Endothelial cell of umbilical vein (primary cell): ENCODE data around the gene PCP2. TPM values are rescaled to one million over a fixed set of nuclear protein-coding genes. Genes with fewer than 3 reads are reported as not detected.

Experiments
- BruUV-seq: library from RNA; stranded (reverse); fragments of 400-500 nt; replicated peaks from 2 replicates; lab custom pipeline; 2021; lab: Mats Ljungman, UMichigan
- CTCF ChIA-PET: fragments of 300-600, 350-600 bp; sonication (Branson Sonifier 250); formaldehyde crosslinking; loops from one replicate; lab custom pipeline; 2021; ENCODE audit warnings: antibody characterized with exemption, inconsistent platforms; lab: Charles Lee
- POLR2A ChIA-PET: fragments of 300-600, 350-600 bp; sonication (Branson Sonifier 250); formaldehyde crosslinking; loops from one replicate; lab custom pipeline; 2021; ENCODE audit warnings: antibody characterized with exemption, inconsistent platforms; lab: Charles Lee
- DNase-seq: peaks from one replicate; pipeline ENCODE4 v3.0.0-alpha.2; 2011; ENCODE audit warnings: low read depth, low spot score
- FAIRE-seq: peaks from 2 replicates; lab custom pipeline; 2011; peaks lifted over from hg19 to GRCh38; lab: Jason Lieb, UNC
- H2AFZ ChIP-seq: 2 replicates; pipeline ENCODE4 v1.6.0; 2012; ENCODE audit warnings: low read depth, low read length, control low read depth, inconsistent platforms
- H3K27ac ChIP-seq: 2 replicates; pipeline ENCODE4 v1.5.1; 2011; ENCODE audit warnings: low read depth, mild to moderate bottlenecking, control low read depth, low read length, moderate library complexity; ENCODE audit not compliant: insufficient read depth
- H3K27me3 ChIP-seq, 2 experiments: 2 replicates each; pipeline versions ENCODE4 v1.6.0 to v1.6.1; 2011; ENCODE audit warnings: low read length in 2 of 2, mixed read lengths in 1 of 2; ENCODE audit not compliant: control insufficient read depth in 2 of 2, insufficient read depth in 2 of 2
- H3K36me3 ChIP-seq, 2 experiments: 2 replicates in 1 of 2; 3 replicates in 1 of 2; pipeline ENCODE4 v1.5.1; 2011; ENCODE audit warnings: low read length in 2 of 2, mild to moderate bottlenecking in 1 of 2, moderate library complexity in 1 of 2; ENCODE audit not compliant: control insufficient read depth in 2 of 2, insufficient read depth in 2 of 2; ENCODE audit errors: extremely low read depth in 1 of 2
- H3K4me1 ChIP-seq: 3 replicates; pipeline ENCODE4 v1.5.1; 2011; ENCODE audit warnings: mild to moderate bottlenecking, low read length; ENCODE audit not compliant: control insufficient read depth, insufficient read depth; ENCODE audit errors: extremely low read depth
- H3K4me2 ChIP-seq: 2 replicates; pipeline ENCODE4 v1.6.1; 2011; ENCODE audit warnings: low read length, control low read depth, mixed read lengths; ENCODE audit not compliant: insufficient read depth
- H3K4me3 ChIP-seq, 3 experiments: fragments of 200-600 bp in 1 of 3; sonication (generic), shearing (Covaris generic) in 1 of 3; replicated peaks in 1 of 3; 2 replicates each; pipeline ENCODE4 v1.5.1; 2011 to 2016; ENCODE audit warnings: control low read depth in 3 of 3, low read length in 3 of 3, mild to moderate bottlenecking in 2 of 3, inconsistent platforms in 1 of 3, low read depth in 1 of 3, moderate library complexity in 1 of 3; ENCODE audit not compliant: insufficient read depth in 1 of 3
- H3K79me2 ChIP-seq: 2 replicates; pipeline ENCODE4 v1.6.0; 2012; ENCODE audit warnings: low read length, inconsistent platforms; ENCODE audit not compliant: control insufficient read depth, insufficient read depth
- H3K9ac ChIP-seq: replicated peaks from 2 replicates; pipeline ENCODE3; 2011; ENCODE audit warnings: low read length, control low read depth; ENCODE audit not compliant: insufficient read depth; ENCODE audit errors: extremely low read depth
- H3K9me1 ChIP-seq: replicated peaks from 3 replicates; pipeline ENCODE4 v1.6.0; 2011; ENCODE audit warnings: mild to moderate bottlenecking, low read length; ENCODE audit not compliant: control insufficient read depth, insufficient read depth; ENCODE audit errors: extremely low read depth
- H3K9me3 ChIP-seq: replicated peaks from 2 replicates; pipeline ENCODE4 v1.5.1; 2012; ENCODE audit warnings: low read length, inconsistent platforms; ENCODE audit not compliant: control insufficient read depth, insufficient read depth
- H4K20me1 ChIP-seq: replicated peaks from 2 replicates; pipeline ENCODE3; 2011; ENCODE audit warnings: mild to moderate bottlenecking, low read length; ENCODE audit not compliant: control insufficient read depth, insufficient read depth; ENCODE audit errors: extremely low read depth
- EZH2 ChIP-seq: IDR thresholded peaks from 2 replicates; pipeline ENCODE4 v1.6.1; 2012; ENCODE audit warnings: borderline replicate concordance, low read depth, mild to moderate bottlenecking, moderate library complexity, low read length, inconsistent platforms; ENCODE audit not compliant: severe bottlenecking
- GATA2 ChIP-seq: IDR thresholded peaks from 2 replicates; pipeline ENCODE4 v1.7.0; 2011; ENCODE audit warnings: low read depth, mild to moderate bottlenecking, moderate library complexity, mixed read lengths, low read length; ENCODE audit not compliant: insufficient read length, insufficient read depth
- MYC ChIP-seq: IDR thresholded peaks from one replicate; pipeline ENCODE4 v1.6.1; 2011; ENCODE audit warnings: mild to moderate bottlenecking, low read depth, low read length
- POLR2AphosphoS5 ChIP-seq: IDR thresholded peaks from 2 replicates; pipeline ENCODE4 v1.6.1; 2012; ENCODE audit warnings: low read depth, mild to moderate bottlenecking, control low read depth, low read length, moderate library complexity; ENCODE audit not compliant: insufficient read depth
- dilution Hi-C: fragments of 300-500 bp; cut with MboI; formaldehyde crosslinking; loops from one replicate; pipeline ENCODE4 v1.15.0; 2019; ENCODE audit warnings: low sequenced_read_pairs; ENCODE audit not compliant: extremely low pct_ligation_motif_present
- intact Hi-C: fragments of 100-400 bp; cut with micrococcal nuclease; formaldehyde crosslinking; loops from one replicate; pipeline ENCODE4 v1.10.0; 2022
- polyA plus RNA-seq, 4 experiments: library from polyadenylated mRNA; depleted of rRNA in 3 of 4; stranded (reverse) in 3 of 4; unstranded in 1 of 4; fragments of >200 nt; gene quantifications; 2 replicates each; pipeline versions ENCODE4 v1.2.1 to v1.2.3, GENCODE V29; 2011 to 2012; ENCODE audit warnings: missing spikeins in 1 of 4
- total RNA-seq: library from RNA; stranded (reverse); gene quantifications from 2 replicates; pipeline ENCODE4 v1.2.3, GENCODE V29; 2021
- TF ChIP-seq, protein P1 (sequence below), 2 donors: IDR thresholded peaks; 1 replicate in 1 of 2; 2 replicates in 1 of 2; pipeline ENCODE4 v1.5.1; 2011; ENCODE audit warnings: low read length in 2 of 2, mild to moderate bottlenecking in 2 of 2, moderate library complexity in 2 of 2, control low read depth in 1 of 2, inconsistent platforms in 1 of 2, low read depth in 1 of 2; ENCODE audit not compliant: insufficient read depth in 1 of 2; ENCODE audit errors: extremely low read depth in 1 of 2
- TF ChIP-seq, protein P2 (sequence below): IDR thresholded peaks from 2 replicates; pipeline ENCODE4 v1.6.1; 2011; ENCODE audit not compliant: insufficient read depth, insufficient read length

Gene PCP2
- total and polyA plus RNA-seq, 2 donors (not counting 3 experiments of a cell fraction or from before 2014, with no cell fraction given) = not detected

DNA sequence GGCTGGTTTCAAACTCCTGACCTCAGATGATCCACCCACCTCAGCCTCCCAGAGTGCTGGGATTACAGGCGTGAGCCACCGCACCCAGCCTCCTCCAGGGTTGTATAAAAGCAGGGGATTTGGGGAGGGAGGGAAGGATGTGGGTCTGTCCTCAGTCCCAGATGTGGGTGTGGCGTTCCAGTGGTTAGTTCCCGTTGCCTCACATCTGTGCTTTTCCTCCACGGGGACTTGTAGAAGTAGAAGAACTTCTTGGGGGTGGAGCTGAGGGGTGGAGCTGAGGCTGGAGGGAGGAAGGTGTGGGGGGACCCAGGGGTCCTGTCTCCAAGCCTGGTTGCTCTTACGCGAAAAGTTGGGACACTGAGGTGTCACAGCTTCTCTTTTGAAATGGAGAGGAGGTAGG lies 42.9 kb upstream of the PCP2 start:
- ChIA-PET POLR2A (no interaction called here), CTCF (interaction anchor here (1.1 kb wide), 1 partner anchor 108 kb away, joined by 8 read pairs; no protein-coding TSS in a partner anchor)
- FAIRE-seq (no peak), DNase-seq (no peak)
- H2AFZ ChIP-seq = no peak overlapping the region
- no peak for TF ChIP-seq POLR2AphosphoS5
- TF ChIP-seq, protein P1, sequence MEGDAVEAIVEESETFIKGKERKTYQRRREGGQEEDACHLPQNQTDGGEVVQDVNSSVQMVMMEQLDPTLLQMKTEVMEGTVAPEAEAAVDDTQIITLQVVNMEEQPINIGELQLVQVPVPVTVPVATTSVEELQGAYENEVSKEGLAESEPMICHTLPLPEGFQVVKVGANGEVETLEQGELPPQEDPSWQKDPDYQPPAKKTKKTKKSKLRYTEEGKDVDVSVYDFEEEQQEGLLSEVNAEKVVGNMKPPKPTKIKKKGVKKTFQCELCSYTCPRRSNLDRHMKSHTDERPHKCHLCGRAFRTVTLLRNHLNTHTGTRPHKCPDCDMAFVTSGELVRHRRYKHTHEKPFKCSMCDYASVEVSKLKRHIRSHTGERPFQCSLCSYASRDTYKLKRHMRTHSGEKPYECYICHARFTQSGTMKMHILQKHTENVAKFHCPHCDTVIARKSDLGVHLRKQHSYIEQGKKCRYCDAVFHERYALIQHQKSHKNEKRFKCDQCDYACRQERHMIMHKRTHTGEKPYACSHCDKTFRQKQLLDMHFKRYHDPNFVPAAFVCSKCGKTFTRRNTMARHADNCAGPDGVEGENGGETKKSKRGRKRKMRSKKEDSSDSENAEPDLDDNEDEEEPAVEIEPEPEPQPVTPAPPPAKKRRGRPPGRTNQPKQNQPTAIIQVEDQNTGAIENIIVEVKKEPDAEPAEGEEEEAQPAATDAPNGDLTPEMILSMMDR (IDR thresholded peaks at IDR 0.05; ENCODE audit: extremely low read depth in 1 of 2, insufficient read depth in 1 of 2, low read depth in 1 of 2, low read length in 2 of 2) = no peak
- TF ChIP-seq EZH2 = no peak
- TF ChIP-seq MYC = no peak
- no peak for TF ChIP-seq GATA2
- TF ChIP-seq, protein P2, sequence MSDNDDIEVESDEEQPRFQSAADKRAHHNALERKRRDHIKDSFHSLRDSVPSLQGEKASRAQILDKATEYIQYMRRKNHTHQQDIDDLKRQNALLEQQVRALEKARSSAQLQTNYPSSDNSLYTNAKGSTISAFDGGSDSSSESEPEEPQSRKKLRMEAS = no peak
- H3K27ac ChIP-seq = no peak overlapping the region
- no peaks in the 10 kb centered on the region for H3K9me3 ChIP-seq
- intact Hi-C loops (no loop called here), dilution Hi-C loops (no loop called here)
- no peaks in the 10 kb centered on the region for H3K9me1 ChIP-seq
- peaks cover 2% of the 10 kb centered on the region for H3K4me1 ChIP-seq
- no peak overlapping the region for H3K4me2 ChIP-seq
- H3K27me3 ChIP-seq = peaks cover 2 to 3% of the 10 kb centered on the region in 2 experiments
- H4K20me1 ChIP-seq = no peaks in the 10 kb centered on the region
- no TSS peak for BruUV-seq
- no peak overlapping the region for H3K9ac ChIP-seq
- no peaks in the 10 kb centered on the region for H3K36me3 ChIP-seq
- no peak overlapping the region for H3K4me3 ChIP-seq
- H3K79me2 ChIP-seq = peaks cover 6% of the 10 kb centered on the region
